K562 (cell line): Measurements from ENCODE around the gene GLCCI1. TPM values are rescaled to one million over a fixed set of nuclear protein-coding genes. Genes with fewer than 3 reads are reported as not detected.

Experiments
- ATAC-seq: fragments of 200-7000 bp; cut with Tn5 transposase; 3 replicates; pipeline ENCODE4 v1.9.1; 2020; ENCODE audit warnings: moderate library complexity
- BruUV-seq: library from RNA; stranded (reverse); fragments of 400-500 nt; replicated peaks from 2 replicates; lab custom pipeline; 2021; lab: Mats Ljungman, UMichigan
- CTCF ChIA-PET: fragments of 300-600 bp; formaldehyde crosslinking; extraction: SDS; loops from one replicate; lab custom pipeline; 2021; ENCODE audit warnings: low intra/inter-chr PET ratio; lab: Yijun Ruan, JAX
- POLR2A ChIA-PET: fragments of 300-600, 350-650 bp; sonication (Branson Sonifier 250); formaldehyde crosslinking; extraction: SDS; loops from one replicate; lab custom pipeline; 2021; ENCODE audit warnings: antibody characterized with exemption, inconsistent platforms; lab: Yijun Ruan, JAX
- DNase-seq, 4 experiments: peaks; one replicate each; pipeline versions ENCODE4 v3.0.0 to v3.0.0-alpha.2; 2011 to 2018; ENCODE audit warnings: low spot score in 3 of 4, mixed read lengths in 3 of 4; ENCODE audit errors: extremely low read depth in 1 of 4
- FAIRE-seq: peaks from 2 replicates; lab custom pipeline; 2011; peaks lifted over from hg19 to GRCh38; lab: Jason Lieb, UNC
- H2AFZ ChIP-seq: 2 replicates; pipeline ENCODE4 v1.6.0; 2011; ENCODE audit warnings: low read depth, low read length, control low read depth, inconsistent platforms
- H3K27ac ChIP-seq: fragments of 200-600 bp; 3 replicates; pipeline ENCODE4 v1.8.0; 2011; ENCODE audit warnings: low read depth, mild to moderate bottlenecking, control low read depth, inconsistent platforms, low read length, moderate library complexity, mixed read lengths; ENCODE audit errors: extremely low read depth
- H3K27me3 ChIP-seq, 2 experiments: fragments of 300-600 bp in 1 of 2; 2 replicates in 1 of 2; 3 replicates in 1 of 2; pipeline versions ENCODE4 v1.6.0 to v1.8.0; 2011; ENCODE audit warnings: inconsistent platforms in 2 of 2, low read length in 2 of 2, mild to moderate bottlenecking in 1 of 2, mixed read lengths in 1 of 2, moderate library complexity in 1 of 2; ENCODE audit not compliant: control insufficient read depth in 2 of 2, insufficient read depth in 2 of 2
- H3K36me3 ChIP-seq: fragments of 300-600 bp; 3 replicates; pipeline ENCODE4 v1.8.0; 2011; ENCODE audit warnings: mild to moderate bottlenecking, low read length, inconsistent platforms; ENCODE audit not compliant: control insufficient read depth, insufficient read depth
- H3K4me1 ChIP-seq, 2 experiments: fragments of 200-600 bp in 1 of 2; replicated peaks in 1 of 2; 2 replicates in 1 of 2; 3 replicates in 1 of 2; pipeline versions ENCODE4 v1.5.1 to v1.8.0; 2011; ENCODE audit warnings: inconsistent platforms in 2 of 2, low read length in 2 of 2, mild to moderate bottlenecking in 1 of 2, mixed read lengths in 1 of 2, moderate library complexity in 1 of 2; ENCODE audit not compliant: control insufficient read depth in 2 of 2, insufficient read depth in 2 of 2
- H3K4me2 ChIP-seq: 2 replicates; pipeline ENCODE4 v1.6.1; 2011; ENCODE audit warnings: low read length, control low read depth, inconsistent platforms, mixed read lengths; ENCODE audit not compliant: insufficient read depth
- H3K4me3 ChIP-seq: fragments of 200-600 bp; sonication (generic), shearing (Covaris generic); 2 replicates; pipeline ENCODE4 v1.5.1; 2016; ENCODE audit warnings: control low read depth, inconsistent platforms
- H3K79me2 ChIP-seq: fragments of 200-600 bp; 3 replicates; pipeline ENCODE4 v1.8.0; 2011; ENCODE audit warnings: low read length, inconsistent platforms; ENCODE audit not compliant: control insufficient read depth, insufficient read depth
- H3K9ac ChIP-seq, 2 experiments: 2 replicates each; pipeline versions ENCODE4 v1.6.0 to v1.6.1; 2011; ENCODE audit warnings: low read depth in 2 of 2, low read length in 2 of 2, control low read depth in 1 of 2, inconsistent platforms in 1 of 2, mild to moderate bottlenecking in 1 of 2, mixed read lengths in 1 of 2; ENCODE audit not compliant: insufficient read depth in 1 of 2
- H3K9me1 ChIP-seq: one replicate; pipeline ENCODE4 v1.6.0; 2011; ENCODE audit warnings: inconsistent platforms, mild to moderate bottlenecking, low read length, moderate library complexity; ENCODE audit not compliant: control insufficient read depth, insufficient read depth
- H3K9me3 ChIP-seq: replicated peaks from 2 replicates; pipeline ENCODE4 v1.5.1; 2011; ENCODE audit warnings: low read depth, low read length, inconsistent platforms; ENCODE audit not compliant: control insufficient read depth, insufficient read depth
- H4K20me1 ChIP-seq: replicated peaks from 2 replicates; pipeline ENCODE4 v1.6.1; 2011; ENCODE audit warnings: low read length, inconsistent platforms, mixed read lengths; ENCODE audit not compliant: control insufficient read depth, insufficient read depth
- KLF6 ChIP-seq: fragments of 250-450 bp; sonication (Bioruptor Pico); IDR thresholded peaks from 2 replicates; pipeline ENCODE4 v1.4.0; 2020; ENCODE audit warnings: mild to moderate bottlenecking, moderate library complexity, borderline replicate concordance
- MCM2 ChIP-seq: fragments of 450-650 bp; IDR thresholded peaks from 2 replicates; pipeline ENCODE4 v1.6.1; 2017; ENCODE audit warnings: low read depth, mild to moderate bottlenecking
- MEF2A ChIP-seq: IDR thresholded peaks from 2 replicates; pipeline ENCODE4 v1.6.1; 2011; ENCODE audit warnings: low read depth, mild to moderate bottlenecking, low read length, moderate library complexity; ENCODE audit not compliant: control insufficient read depth
- MYNN ChIP-seq, 2 experiments: sonication (generic); formaldehyde crosslinking in 1 of 2; IDR thresholded peaks; 2 replicates each; pipeline versions ENCODE4 v1.5.0 to v1.6.1; 2016 to 2020; ENCODE audit warnings: antibody characterized with exemption in 1 of 2, missing genetic modification reagents in 1 of 2
- NCOA4 ChIP-seq: fragments of 450-650 bp; IDR thresholded peaks from 2 replicates; pipeline ENCODE4 v1.6.1; 2018; ENCODE audit warnings: mild to moderate bottlenecking; ENCODE audit not compliant: partially characterized antibody
- SMARCB1 ChIP-seq: IDR thresholded peaks from 2 replicates; pipeline ENCODE4 v1.6.1; 2011; ENCODE audit warnings: improper control_type of control experiment, low read depth; ENCODE audit not compliant: insufficient read length
- U2AF1 ChIP-seq: fragments of 200-400 bp; formaldehyde crosslinking; optimal IDR thresholded peaks from 2 replicates; pipeline ENCODE3; 2017; ENCODE audit warnings: mild to moderate bottlenecking, low read depth, low read length, moderate library complexity
- XRCC5 ChIP-seq: fragments of 200-400 bp; formaldehyde crosslinking; IDR thresholded peaks from 2 replicates; pipeline ENCODE4 v1.6.1; 2017; ENCODE audit warnings: low read depth, mild to moderate bottlenecking, low read length
- ZNF121 ChIP-seq: sonication (generic); formaldehyde crosslinking; conservative IDR thresholded peaks from 2 replicates; pipeline ENCODE4 v1.8.0; 2022; ENCODE audit warnings: missing genetic modification reagents
- ZNF23 ChIP-seq: fragments of 250-450 bp; sonication (Bioruptor Pico); IDR thresholded peaks from 2 replicates; pipeline ENCODE4 v1.4.0; 2020; ENCODE audit warnings: mild to moderate bottlenecking
- ZNF551 ChIP-seq: fragments of 250-450 bp; sonication (Bioruptor Pico); IDR thresholded peaks from 2 replicates; pipeline ENCODE4 v1.5.0; 2021; ENCODE audit warnings: mild to moderate bottlenecking, moderate library complexity
- WGBS: fragments of 100-300 bp; shearing (Covaris generic); methylation state at CpG from one replicate; pipeline ENCODE4 v1.1.6; 2016; ENCODE audit warnings: low coverage, mixed read lengths; ENCODE audit not compliant: insufficient coverage; ENCODE audit errors: missing lambda C conversion rate; 5-methylcytosine and 5-hydroxymethylcytosine counted together
- in situ Hi-C: fragments of 300-500 bp; cut with MboI; formaldehyde crosslinking; loops from 4 replicates; pipeline ENCODE4 v1.15.0; 2018; ENCODE audit warnings: inconsistent platforms, mixed read lengths
- intact Hi-C: fragments of 100-400 bp; cut with micrococcal nuclease; formaldehyde crosslinking; loops from 2 replicates; pipeline ENCODE4 v1.14.2; 2022
- polyA plus RNA-seq, 8 experiments: library from polyadenylated mRNA; depleted of rRNA in 4 of 8; stranded (reverse) in 5 of 8; unstranded in 3 of 8; fragments of >200 nt; fragmentation: Nextera tagmentation in 2 of 8; fragmentation: Illumina TruSeq in 1 of 8; extraction: Ambion mirVana in 2 of 8; extraction: Trizol in 1 of 8; gene quantifications; 2 replicates each; pipeline versions ENCODE4 v1.2.1 to v1.2.3, GENCODE V29; 2011 to 2014; ENCODE audit warnings: inconsistent platforms in 1 of 8, missing spikeins in 1 of 8
- total RNA-seq, 7 experiments: library from RNA; depleted of rRNA in 6 of 7; stranded (reverse); fragments of >200 nt in 6 of 7; fragmentation: Illumina TruSeq in 2 of 7; extraction: Trizol in 2 of 7; gene quantifications; 2 replicates each; pipeline versions ENCODE4 v1.2.1 to v1.2.3, GENCODE V29; 2011 to 2021; ENCODE audit warnings: low replicate concordance in 1 of 7
- TF ChIP-seq, protein P1 (sequence below): sonication (generic); formaldehyde crosslinking; IDR thresholded peaks from 2 replicates; pipeline ENCODE4 v1.8.1; 2023; ENCODE audit warnings: mild to moderate bottlenecking, missing genetic modification reagents
- TF ChIP-seq, protein P2 (sequence below), 2 experiments: fragments of 450-650 bp in 1 of 2; sonication (generic) in 1 of 2; formaldehyde crosslinking in 1 of 2; IDR thresholded peaks in 1 of 2; conservative IDR thresholded peaks in 1 of 2; 2 replicates each; pipeline versions ENCODE4 v1.6.1 to v1.8.1; 2016 to 2023; ENCODE audit warnings: mild to moderate bottlenecking in 2 of 2, moderate library complexity in 2 of 2, inconsistent platforms in 1 of 2, missing genetic modification reagents in 1 of 2
- TF ChIP-seq, protein P3 (sequence below), 3 experiments: IDR thresholded peaks in 2 of 3; conservative IDR thresholded peaks in 1 of 3; 2 replicates each; pipeline ENCODE4 v1.5.1; 2011 to 2012; ENCODE audit warnings: low read length in 3 of 3, mild to moderate bottlenecking in 3 of 3, control low read depth in 2 of 3, improper control_type of control experiment in 1 of 3, inconsistent platforms in 1 of 3, low read depth in 1 of 3, mixed read lengths in 1 of 3, moderate library complexity in 1 of 3; ENCODE audit not compliant: insufficient read depth in 2 of 3

The GLCCI1 gene
- total and polyA plus RNA-seq, 9 of the 15 experiments (the other 6 are each of a cell fraction or from before 2014, with no cell fraction given) = 2.7 to 11.9 (median 7.2) TPM

DNA sequence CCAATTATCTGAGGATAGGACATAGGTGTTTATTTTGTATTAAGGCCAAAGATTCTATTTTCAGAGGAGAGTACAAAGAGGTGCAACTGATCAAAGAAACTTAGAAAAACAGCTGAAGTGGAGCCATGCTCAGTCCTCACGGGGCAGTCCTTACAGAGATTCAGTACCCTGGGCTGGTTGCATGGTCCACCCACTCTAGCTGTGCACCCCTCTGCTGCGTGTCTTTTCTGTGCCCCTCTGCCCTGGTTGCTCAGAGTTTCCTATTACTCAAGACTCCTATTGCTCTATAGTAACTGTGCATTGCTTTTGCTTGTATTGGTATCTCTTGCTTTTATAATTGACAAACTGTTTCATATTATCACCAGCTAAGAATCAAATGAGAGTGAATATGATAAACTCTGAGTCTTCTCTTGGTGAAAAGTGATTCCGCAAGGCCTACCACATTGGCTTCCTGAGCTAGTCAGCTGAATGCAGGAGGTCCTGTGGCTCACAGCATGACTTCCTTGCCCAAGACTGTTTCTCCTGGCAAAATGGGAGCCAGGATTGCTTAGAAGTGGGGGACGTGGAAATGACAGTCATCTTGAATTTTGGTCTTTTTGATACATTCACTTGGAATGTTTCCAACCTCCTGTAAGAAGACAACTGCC lies 137.0 kb downstream of the GLCCI1 start:
- BruUV-seq = no TSS peak
- H2AFZ ChIP-seq = no peak overlapping the region
- TF ChIP-seq KLF6 (CRISPR knock-in tag) (no peak), ZNF121 (CRISPR knock-in tag) (no peak), XRCC5 (no peak), ZNF23 (CRISPR knock-in tag) (no peak), MYNN (IDR thresholded peaks at IDR 0.05) (no peak), MYNN (CRISPR knock-in tag; IDR thresholded peaks at IDR 0.05) (no peak), NCOA4 (no peak), U2AF1 (no peak), ZNF551 (CRISPR knock-in tag) (no peak), MCM2 (no peak), SMARCB1 (no peak), MEF2A (no peak)
- TF ChIP-seq, protein P1, sequence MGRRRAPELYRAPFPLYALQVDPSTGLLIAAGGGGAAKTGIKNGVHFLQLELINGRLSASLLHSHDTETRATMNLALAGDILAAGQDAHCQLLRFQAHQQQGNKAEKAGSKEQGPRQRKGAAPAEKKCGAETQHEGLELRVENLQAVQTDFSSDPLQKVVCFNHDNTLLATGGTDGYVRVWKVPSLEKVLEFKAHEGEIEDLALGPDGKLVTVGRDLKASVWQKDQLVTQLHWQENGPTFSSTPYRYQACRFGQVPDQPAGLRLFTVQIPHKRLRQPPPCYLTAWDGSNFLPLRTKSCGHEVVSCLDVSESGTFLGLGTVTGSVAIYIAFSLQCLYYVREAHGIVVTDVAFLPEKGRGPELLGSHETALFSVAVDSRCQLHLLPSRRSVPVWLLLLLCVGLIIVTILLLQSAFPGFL = no peak
- TF ChIP-seq, protein P2, sequence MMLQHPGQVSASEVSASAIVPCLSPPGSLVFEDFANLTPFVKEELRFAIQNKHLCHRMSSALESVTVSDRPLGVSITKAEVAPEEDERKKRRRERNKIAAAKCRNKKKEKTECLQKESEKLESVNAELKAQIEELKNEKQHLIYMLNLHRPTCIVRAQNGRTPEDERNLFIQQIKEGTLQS (IDR thresholded peaks at IDR 0.05) = no peak
- TF ChIP-seq, protein P2 (CRISPR knock-in tag; conservative IDR thresholded peaks at IDR 0.05) = no peak
- TF ChIP-seq, protein P3, sequence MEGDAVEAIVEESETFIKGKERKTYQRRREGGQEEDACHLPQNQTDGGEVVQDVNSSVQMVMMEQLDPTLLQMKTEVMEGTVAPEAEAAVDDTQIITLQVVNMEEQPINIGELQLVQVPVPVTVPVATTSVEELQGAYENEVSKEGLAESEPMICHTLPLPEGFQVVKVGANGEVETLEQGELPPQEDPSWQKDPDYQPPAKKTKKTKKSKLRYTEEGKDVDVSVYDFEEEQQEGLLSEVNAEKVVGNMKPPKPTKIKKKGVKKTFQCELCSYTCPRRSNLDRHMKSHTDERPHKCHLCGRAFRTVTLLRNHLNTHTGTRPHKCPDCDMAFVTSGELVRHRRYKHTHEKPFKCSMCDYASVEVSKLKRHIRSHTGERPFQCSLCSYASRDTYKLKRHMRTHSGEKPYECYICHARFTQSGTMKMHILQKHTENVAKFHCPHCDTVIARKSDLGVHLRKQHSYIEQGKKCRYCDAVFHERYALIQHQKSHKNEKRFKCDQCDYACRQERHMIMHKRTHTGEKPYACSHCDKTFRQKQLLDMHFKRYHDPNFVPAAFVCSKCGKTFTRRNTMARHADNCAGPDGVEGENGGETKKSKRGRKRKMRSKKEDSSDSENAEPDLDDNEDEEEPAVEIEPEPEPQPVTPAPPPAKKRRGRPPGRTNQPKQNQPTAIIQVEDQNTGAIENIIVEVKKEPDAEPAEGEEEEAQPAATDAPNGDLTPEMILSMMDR (IDR thresholded peaks at IDR 0.05 in 2 of 3, conservative IDR thresholded peaks at IDR 0.05 in 1 of 3; ENCODE audit: insufficient read depth in 2 of 3, low read depth in 1 of 3, low read length in 3 of 3) = no peak
- TF ChIP-seq, all 486 proteins: peak for 0
- FAIRE-seq = no peak
- no peaks in the 10 kb centered on the region for H4K20me1 ChIP-seq
- no peak overlapping the region for H3K4me3 ChIP-seq
- H3K27me3 ChIP-seq = no peaks in the 10 kb centered on the region
- no peaks in the 10 kb centered on the region for H3K36me3 ChIP-seq
- no peaks in the 10 kb centered on the region for H3K4me1 ChIP-seq
- H3K9me3 ChIP-seq = no peaks in the 10 kb centered on the region
- WGBS = 32% methylated on average over 4 of the region's 4 CpGs
- no peak for ATAC-seq
- no peaks in the 10 kb centered on the region for H3K9me1 ChIP-seq
- DNase-seq = no peak
- no peak overlapping the region for H3K27ac ChIP-seq
- H3K9ac ChIP-seq = no peak overlapping the region
- intact Hi-C loops (no loop called here), in situ Hi-C loops (no loop called here)
- ChIA-PET CTCF (no interaction called here), POLR2A (interaction anchor here (0.5 to 1.9 kb wide), 3 partner anchors 9 to 20 kb away, joined by 3 to 8 read pairs (median 3); no protein-coding TSS in a partner anchor)
- H3K4me2 ChIP-seq = no peak overlapping the region
- no peaks in the 10 kb centered on the region for H3K79me2 ChIP-seq
